Stimulated activated CD4-positive, alpha-beta T cell treated with anti-CD3 and anti-CD28 coated beads, Interleukin-2, amount 100 ng/mL, for 24 hours (primary cell): Measurements from ENCODE around the gene ENPP6.

Experiments
- DNase-seq, 2 donors: peaks; one replicate each; pipeline ENCODE4 v3.0.0-alpha.2; 2020

ENPP6 gene

GRCh38 chr4:184217634-184218033 is at the start of gene ENPP6:
Gene ENPP6 (minus strand): TSS chr4:184217873. CDS start chr4:184217819, 54 bp downstream.
- no peak for DNase-seq

- no peak for DNase-seq
These were observed 49.5 kb upstream of the ENPP6 start for GRCh38 chr4:184267206-184267608.

- DNase-seq: no peak
These were observed 48.1 kb upstream of the ENPP6 start for GRCh38 chr4:184265546-184266351.

- DNase-seq: peak; percentile 97 to 98
These were observed 46.4 kb upstream of the ENPP6 start for GRCh38 chr4:184263910-184264732.

- DNase-seq: no peak
These were observed 45.8 kb upstream of the ENPP6 start for GRCh38 chr4:184263461-184263860.

GRCh38 chr4:184262901-184263300 is 45.2 kb upstream of the ENPP6 start:
- DNase-seq: no peak

GRCh38 chr4:184261246-184261645 is 43.6 kb upstream of the ENPP6 start:
- DNase-seq: no peak

GRCh38 chr4:184259866-184260265 is 42.2 kb upstream of the ENPP6 start:
- DNase-seq: no peak

GRCh38 chr4:184259081-184259480 is 41.4 kb upstream of the ENPP6 start:
- no peak for DNase-seq

GRCh38 chr4:184255871-184256642 is 38.4 kb upstream of the ENPP6 start:
- no peak for DNase-seq

GRCh38 chr4:184255361-184255760 is 37.7 kb upstream of the ENPP6 start:
- DNase-seq: no peak

- DNase-seq: no peak
These were observed 35.4 kb upstream of the ENPP6 start for GRCh38 chr4:184253072-184253420.

GRCh38 chr4:184252136-184253071 is 34.7 kb upstream of the ENPP6 start:
- DNase-seq: peak in 1 of 2 donors; percentile 16

GRCh38 chr4:184251670-184251980 is 34.0 kb upstream of the ENPP6 start:
- peak; percentile 17 to 19 for DNase-seq

GRCh38 chr4:184250795-184251669 is 33.4 kb upstream of the ENPP6 start:
- DNase-seq: no peak

- no peak for DNase-seq
These were observed 30.5 kb upstream of the ENPP6 start for GRCh38 chr4:184248216-184248615.

- no peak for DNase-seq
These were observed 29.7 kb upstream of the ENPP6 start for GRCh38 chr4:184247421-184247820.

- no peak for DNase-seq
These were observed 28.8 kb upstream of the ENPP6 start for GRCh38 chr4:184246426-184246825.

- DNase-seq: no peak
These were observed 20.5 kb upstream of the ENPP6 start for GRCh38 chr4:184238072-184238745.

GRCh38 chr4:184237612-184238011 is 19.9 kb upstream of the ENPP6 start:
- DNase-seq: peak; percentile 24 to 49

GRCh38 chr4:184235526-184235925 is 17.9 kb upstream of the ENPP6 start:
- no peak for DNase-seq
